ENCODE results near the gene GSTT4. TPM values are rescaled to one million over a fixed set of nuclear protein-coding genes. Genes with fewer than 3 reads are reported as not detected.
"Not testable (repeated sequence)": the region's sequence is repeated elsewhere in the genome, so short reads cannot be mapped to it uniquely, and the experiment has no call there.

GSTT4 gene
- total RNA-seq, 1 experiment from 2014 or later = not detected

DNA sequence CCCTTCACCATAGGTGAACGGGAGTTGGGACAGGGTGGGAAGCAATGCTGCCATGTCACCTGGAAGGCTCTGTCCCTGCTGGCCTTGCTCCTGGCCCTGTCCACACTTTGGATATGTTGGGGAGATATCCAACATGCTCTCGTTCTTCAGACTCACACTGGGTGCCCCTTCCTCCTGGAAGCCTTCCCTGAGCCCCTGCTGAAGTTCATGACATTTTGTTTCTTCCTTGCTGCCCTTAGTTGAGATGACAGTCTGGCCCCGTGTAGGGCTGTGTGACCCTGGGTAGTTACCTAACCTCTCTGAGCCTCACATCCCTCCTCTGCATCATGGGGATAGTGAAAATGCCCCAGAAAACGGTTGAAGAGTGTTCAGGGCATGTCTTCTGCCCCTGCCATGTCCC, 51.8 kb downstream of the GSTT4 start:
- not testable (repeated sequence) for DNase-seq (ENCODE audit: low read depth)

- DNase-seq (ENCODE audit: low read depth) = not testable (repeated sequence)
Observed at GRCh38 chr22:23952794-23953405, 52.4 kb downstream of the GSTT4 start.

DNA sequence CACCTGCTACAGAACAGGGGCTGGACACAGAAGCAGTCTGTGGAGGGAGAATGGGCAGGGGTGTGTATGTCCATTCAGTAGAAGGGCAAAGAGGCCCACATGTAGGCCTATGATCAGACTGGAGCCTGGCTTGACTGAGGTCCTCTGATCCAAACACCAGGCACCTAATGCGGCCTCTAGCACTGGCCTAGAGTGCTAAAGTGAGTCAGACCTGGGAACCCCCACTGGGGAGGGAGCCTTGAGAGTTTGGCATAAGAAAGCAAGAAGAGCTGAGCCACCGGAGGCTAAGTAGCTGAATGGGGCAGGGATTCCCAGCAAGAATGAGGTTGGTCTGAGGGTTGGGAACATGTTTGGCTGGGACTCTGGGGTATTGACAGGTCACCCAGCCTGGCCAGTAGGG, 53.9 kb downstream of the GSTT4 start:
- not testable (repeated sequence) for DNase-seq (ENCODE audit: low read depth)

GRCh38 chr22:23949764-23950163, 55.5 kb downstream of the GSTT4 start:
- DNase-seq (ENCODE audit: low read depth) = not testable (repeated sequence)

Other genes starting within 250 kb of the GSTT4 start
- not detected in 2 replicates for gene C22orf15, start 242.5 kb downstream of the GSTT4 start, total RNA-seq (2014; rRNA removed; shearing (Covaris generic))
- 1.9 and 2.8 TPM in 2 replicates for gene CHCHD10, start 237.5 kb downstream of the GSTT4 start, total RNA-seq (2014; rRNA removed; shearing (Covaris generic))
- 1.9 and 4.2 TPM in 2 replicates for gene MMP11, start 232.6 kb downstream of the GSTT4 start, total RNA-seq (2014; rRNA removed; shearing (Covaris generic))
- gene SMARCB1, start 218.5 kb downstream of the GSTT4 start, total RNA-seq (2014; rRNA removed; shearing (Covaris generic)) = 42.5 and 54.0 TPM in 2 replicates
- 0.44 and 0.49 TPM in 2 replicates for gene DERL3, start 166.4 kb downstream of the GSTT4 start, total RNA-seq (2014; rRNA removed; shearing (Covaris generic))
- 9.5 and 16.4 TPM in 2 replicates for gene SLC2A11, start 147.6 kb downstream of the GSTT4 start, total RNA-seq (2014; rRNA removed; shearing (Covaris generic))
- 313 and 368 TPM in 2 replicates for gene MIF, start 111.1 kb downstream of the GSTT4 start, total RNA-seq (2014; rRNA removed; shearing (Covaris generic))
- gene GSTT2B, start 44.3 kb downstream of the GSTT4 start, total RNA-seq (2014; rRNA removed; shearing (Covaris generic)) = 6.2 and 10.1 TPM in 2 replicates
- 3.7 and 4.1 TPM in 2 replicates for gene DDTL, start 38.6 kb downstream of the GSTT4 start, total RNA-seq (2014; rRNA removed; shearing (Covaris generic))
- 133 and 197 TPM in 2 replicates for gene DDT, start 31.0 kb downstream of the GSTT4 start, total RNA-seq (2014; rRNA removed; shearing (Covaris generic))
- 0.99 and 1.3 TPM in 2 replicates for gene GSTT2, start 25.3 kb downstream of the GSTT4 start, total RNA-seq (2014; rRNA removed; shearing (Covaris generic))
- 13.1 and 24.1 TPM in 2 replicates for gene CABIN1, start 5.9 kb upstream of the GSTT4 start, total RNA-seq (2014; rRNA removed; shearing (Covaris generic))
- gene SUSD2, start 176.0 kb upstream of the GSTT4 start, total RNA-seq (2014; rRNA removed; shearing (Covaris generic)) = 0.15 TPM in 1 of 2 replicates, not detected in the other
- not detected in 2 replicates for gene GGT5, start 239.6 kb upstream of the GSTT4 start, total RNA-seq (2014; rRNA removed; shearing (Covaris generic))